Fibroblast of upper back skin (primary cell): ENCODE measurements around the gene GPN2.

Experiments used
- DNase-seq: peaks from one replicate; pipeline ENCODE4 v3.0.0-alpha.2; 2013

Gene GPN2

GRCh38 chr1:26829184-26829911 is 60.7 kb downstream of the GPN2 start:
- DNase-seq, result no peak

DNA sequence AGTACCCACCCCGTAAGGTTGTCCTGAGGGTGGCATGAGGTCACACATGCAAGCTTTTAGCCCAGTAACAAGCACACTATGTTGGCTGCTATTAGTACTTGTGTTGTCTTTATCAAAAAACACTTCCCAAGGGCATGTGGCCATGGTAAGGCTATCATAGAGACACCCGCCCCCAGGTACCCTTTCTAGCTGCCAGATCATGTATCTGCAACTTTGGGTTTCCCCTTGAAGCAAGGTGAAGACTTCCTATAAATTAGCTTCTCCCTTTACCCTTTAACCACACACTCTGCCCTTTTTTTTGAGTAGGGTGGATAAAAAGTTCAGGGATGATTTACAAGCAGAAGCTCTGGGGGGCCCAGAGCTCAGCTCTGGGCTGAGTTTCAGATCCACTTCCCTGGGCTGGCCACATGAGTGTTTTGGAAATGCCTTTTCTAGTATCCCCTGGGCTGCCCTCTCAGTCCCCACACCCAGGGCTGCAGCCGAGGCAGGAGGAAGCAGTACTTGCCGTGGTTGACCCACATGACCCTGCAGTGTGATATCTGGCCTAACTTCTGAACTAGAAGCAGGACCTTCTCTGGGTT is 61.6 kb downstream of the GPN2 start:
- DNase-seq, result no peak

DNA sequence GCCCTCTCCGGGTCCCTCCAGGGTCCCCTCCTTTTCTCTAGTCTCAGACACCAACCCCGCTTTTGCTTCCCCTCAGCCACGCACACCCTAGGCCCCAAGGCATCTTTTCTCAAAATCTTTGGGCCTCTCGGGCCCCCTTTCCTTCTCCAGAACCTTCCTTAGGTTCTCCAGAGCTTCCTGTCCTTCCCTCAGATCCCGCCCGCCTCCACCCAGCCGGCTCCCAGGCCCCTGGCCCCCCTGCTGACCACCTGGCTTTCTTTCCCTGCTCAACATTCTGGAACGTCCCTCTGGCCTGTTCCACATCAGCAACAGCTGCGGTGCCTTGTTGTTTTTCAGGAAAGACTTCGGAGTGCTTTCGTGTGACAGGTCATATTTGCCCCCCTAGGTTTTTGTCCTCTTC is 62.4 kb downstream of the GPN2 start:
- DNase-seq, result no peak

DNA sequence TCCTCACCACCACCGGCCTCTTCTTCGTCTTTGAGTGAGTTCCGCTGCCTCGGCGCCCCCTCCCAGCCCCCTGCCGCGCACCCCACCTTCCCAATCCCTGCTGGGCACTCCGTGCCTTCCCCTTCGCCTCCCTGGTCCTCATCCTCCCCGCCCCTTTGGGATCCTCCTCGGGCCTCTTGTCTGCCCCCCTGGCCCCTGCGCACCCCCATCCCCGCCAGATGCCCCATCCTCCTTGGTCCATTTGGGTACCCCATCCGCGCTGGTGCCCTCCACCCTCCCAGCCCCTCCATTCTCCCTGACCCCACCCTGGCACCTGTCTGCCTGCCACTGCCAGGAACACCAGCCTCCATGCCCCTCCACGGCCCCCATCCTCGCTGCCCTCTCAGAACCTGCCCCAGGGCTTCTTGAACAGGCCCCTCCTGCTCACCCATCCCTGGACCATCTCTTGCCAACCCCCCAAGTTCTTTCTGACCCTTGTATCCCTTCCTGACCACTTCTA is 62.9 kb downstream of the GPN2 start:
- DNase-seq, result no peak

DNA sequence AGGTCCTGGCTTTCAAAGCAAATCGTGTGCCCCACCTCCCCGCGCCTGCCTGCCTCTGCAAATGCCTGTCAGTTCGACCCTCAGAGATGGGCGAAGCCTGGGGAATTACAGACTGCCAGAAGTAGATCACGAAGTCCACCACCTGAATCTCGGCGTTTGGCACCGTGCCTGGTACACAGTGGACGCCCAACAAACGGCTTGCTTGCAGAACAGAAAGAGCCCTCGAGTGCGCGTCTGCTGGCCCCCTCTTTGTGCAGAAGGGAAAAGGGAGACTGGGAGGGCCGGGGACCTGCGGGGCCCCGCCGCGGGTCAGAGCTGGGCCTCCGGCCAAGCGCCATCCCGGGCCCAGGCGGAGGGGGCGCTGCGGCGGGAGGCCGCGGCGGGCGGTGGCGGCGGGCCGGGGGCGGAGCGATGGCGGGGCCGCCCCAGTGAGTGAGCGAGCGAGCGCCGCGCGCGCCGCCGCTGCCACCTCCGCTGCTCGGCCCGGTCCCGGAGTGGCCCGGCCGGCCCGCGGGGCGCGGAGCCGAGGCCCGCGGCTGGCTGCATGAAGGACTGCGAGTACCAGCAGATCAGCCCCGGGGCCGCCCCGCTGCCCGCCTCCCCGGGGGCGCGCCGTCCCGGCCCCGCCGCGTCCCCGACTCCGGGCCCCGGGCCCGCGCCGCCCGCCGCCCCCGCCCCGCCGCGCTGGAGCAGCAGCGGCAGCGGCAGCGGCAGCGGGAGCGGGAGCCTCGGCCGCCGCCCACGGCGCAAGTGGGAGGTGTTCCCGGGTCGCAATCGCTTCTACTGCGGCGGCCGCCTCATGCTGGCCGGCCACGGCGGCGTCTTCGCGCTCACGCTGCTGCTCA is 63.6 kb downstream of the GPN2 start, which contains the start of gene ZDHHC18:
Gene ZDHHC18 (plus strand): TSS at position 428 of the 845 bp plus-strand sequence. CDS start 117 bp downstream, at position 545.
- peak; percentile 48 for DNase-seq
